K562 (cell line): ENCODE data around the gene CSN1S1. TPM values are rescaled to one million over a fixed set of nuclear protein-coding genes. Genes with fewer than 3 reads are reported as not detected.

Experiments
- ATAC-seq: fragments of 200-7000 bp; cut with Tn5 transposase; 3 replicates; pipeline ENCODE4 v1.9.1; 2020; ENCODE audit warnings: moderate library complexity
- BruUV-seq: library from RNA; stranded (reverse); fragments of 400-500 nt; replicated peaks from 2 replicates; lab custom pipeline; 2021; lab: Mats Ljungman, UMichigan
- CTCF ChIA-PET: fragments of 300-600 bp; formaldehyde crosslinking; extraction: SDS; loops from one replicate; lab custom pipeline; 2021; ENCODE audit warnings: low intra/inter-chr PET ratio; lab: Yijun Ruan, JAX
- POLR2A ChIA-PET: fragments of 300-600, 350-650 bp; sonication (Branson Sonifier 250); formaldehyde crosslinking; extraction: SDS; loops from one replicate; lab custom pipeline; 2021; ENCODE audit warnings: antibody characterized with exemption, inconsistent platforms; lab: Yijun Ruan, JAX
- DNase-seq, 4 experiments: peaks; one replicate each; pipeline versions ENCODE4 v3.0.0 to v3.0.0-alpha.2; 2011 to 2018; ENCODE audit warnings: low spot score in 3 of 4, mixed read lengths in 3 of 4; ENCODE audit errors: extremely low read depth in 1 of 4
- FAIRE-seq: peaks from 2 replicates; lab custom pipeline; 2011; peaks lifted over from hg19 to GRCh38; lab: Jason Lieb, UNC
- H2AFZ ChIP-seq: 2 replicates; pipeline ENCODE4 v1.6.0; 2011; ENCODE audit warnings: low read depth, low read length, control low read depth, inconsistent platforms
- H3K27ac ChIP-seq: fragments of 200-600 bp; 3 replicates; pipeline ENCODE4 v1.8.0; 2011; ENCODE audit warnings: low read depth, mild to moderate bottlenecking, control low read depth, inconsistent platforms, low read length, moderate library complexity, mixed read lengths; ENCODE audit errors: extremely low read depth
- H3K27me3 ChIP-seq, 2 experiments: fragments of 300-600 bp in 1 of 2; 2 replicates in 1 of 2; 3 replicates in 1 of 2; pipeline versions ENCODE4 v1.6.0 to v1.8.0; 2011; ENCODE audit warnings: inconsistent platforms in 2 of 2, low read length in 2 of 2, mild to moderate bottlenecking in 1 of 2, mixed read lengths in 1 of 2, moderate library complexity in 1 of 2; ENCODE audit not compliant: control insufficient read depth in 2 of 2, insufficient read depth in 2 of 2
- H3K36me3 ChIP-seq: fragments of 300-600 bp; 3 replicates; pipeline ENCODE4 v1.8.0; 2011; ENCODE audit warnings: mild to moderate bottlenecking, low read length, inconsistent platforms; ENCODE audit not compliant: control insufficient read depth, insufficient read depth
- H3K4me1 ChIP-seq, 2 experiments: fragments of 200-600 bp in 1 of 2; replicated peaks in 1 of 2; 2 replicates in 1 of 2; 3 replicates in 1 of 2; pipeline versions ENCODE4 v1.5.1 to v1.8.0; 2011; ENCODE audit warnings: inconsistent platforms in 2 of 2, low read length in 2 of 2, mild to moderate bottlenecking in 1 of 2, mixed read lengths in 1 of 2, moderate library complexity in 1 of 2; ENCODE audit not compliant: control insufficient read depth in 2 of 2, insufficient read depth in 2 of 2
- H3K4me2 ChIP-seq: 2 replicates; pipeline ENCODE4 v1.6.1; 2011; ENCODE audit warnings: low read length, control low read depth, inconsistent platforms, mixed read lengths; ENCODE audit not compliant: insufficient read depth
- H3K4me3 ChIP-seq: fragments of 200-600 bp; sonication (generic), shearing (Covaris generic); 2 replicates; pipeline ENCODE4 v1.5.1; 2016; ENCODE audit warnings: control low read depth, inconsistent platforms
- H3K79me2 ChIP-seq: fragments of 200-600 bp; 3 replicates; pipeline ENCODE4 v1.8.0; 2011; ENCODE audit warnings: low read length, inconsistent platforms; ENCODE audit not compliant: control insufficient read depth, insufficient read depth
- H3K9ac ChIP-seq, 2 experiments: 2 replicates each; pipeline versions ENCODE4 v1.6.0 to v1.6.1; 2011; ENCODE audit warnings: low read depth in 2 of 2, low read length in 2 of 2, control low read depth in 1 of 2, inconsistent platforms in 1 of 2, mild to moderate bottlenecking in 1 of 2, mixed read lengths in 1 of 2; ENCODE audit not compliant: insufficient read depth in 1 of 2
- H3K9me1 ChIP-seq: one replicate; pipeline ENCODE4 v1.6.0; 2011; ENCODE audit warnings: inconsistent platforms, mild to moderate bottlenecking, low read length, moderate library complexity; ENCODE audit not compliant: control insufficient read depth, insufficient read depth
- H3K9me3 ChIP-seq: replicated peaks from 2 replicates; pipeline ENCODE4 v1.5.1; 2011; ENCODE audit warnings: low read depth, low read length, inconsistent platforms; ENCODE audit not compliant: control insufficient read depth, insufficient read depth
- H4K20me1 ChIP-seq: replicated peaks from 2 replicates; pipeline ENCODE4 v1.6.1; 2011; ENCODE audit warnings: low read length, inconsistent platforms, mixed read lengths; ENCODE audit not compliant: control insufficient read depth, insufficient read depth
- ARID1B ChIP-seq: fragments of 450-650 bp; IDR thresholded peaks from 2 replicates; pipeline ENCODE4 v1.6.1; 2016; ENCODE audit warnings: antibody characterized with exemption, mild to moderate bottlenecking, inconsistent platforms
- BRD9 ChIP-seq: fragments of 450-650 bp; IDR thresholded peaks from 2 replicates; pipeline ENCODE4 v1.6.1; 2018; ENCODE audit warnings: low read depth; ENCODE audit not compliant: partially characterized antibody
- DMBX1 ChIP-seq: fragments of 250-450 bp; sonication (Bioruptor Pico); IDR thresholded peaks from 2 replicates; pipeline ENCODE4 v1.8.0; 2022; ENCODE audit warnings: inconsistent platforms, mild to moderate bottlenecking, moderate library complexity, borderline replicate concordance
- HCFC1 ChIP-seq: IDR thresholded peaks from 2 replicates; pipeline ENCODE4 v1.6.1; 2012; ENCODE audit warnings: low read depth, low read length, improper control_type of control experiment
- IRF2 ChIP-seq: sonication (generic); formaldehyde crosslinking; IDR thresholded peaks from 2 replicates; pipeline ENCODE4 v1.8.1; 2022; ENCODE audit warnings: mild to moderate bottlenecking, missing genetic modification reagents
- KHSRP ChIP-seq: fragments of 450-650 bp; IDR thresholded peaks from 2 replicates; pipeline ENCODE4 v1.6.1; 2017
- MECOM ChIP-seq: fragments of 250-450 bp; sonication (Bioruptor Pico); IDR thresholded peaks from 2 replicates; pipeline ENCODE4 v1.8.0; 2022; ENCODE audit warnings: inconsistent platforms
- NCOA2 ChIP-seq, 2 experiments: fragments of 450-650 bp; IDR thresholded peaks; 2 replicates each; pipeline ENCODE4 v1.6.1; 2018; ENCODE audit warnings: mild to moderate bottlenecking in 2 of 2, moderate library complexity in 1 of 2; ENCODE audit not compliant: partially characterized antibody in 2 of 2
- POU5F1 ChIP-seq: fragments of 150-350 bp; IDR thresholded peaks from 2 replicates; pipeline ENCODE4 v1.6.1; 2014; ENCODE audit warnings: borderline replicate concordance, low read length, low read depth, mild to moderate bottlenecking; ENCODE audit not compliant: partially characterized antibody
- SAFB2 ChIP-seq: fragments of 200-400 bp; formaldehyde crosslinking; IDR thresholded peaks from 2 replicates; pipeline ENCODE4 v1.6.1; 2018; ENCODE audit warnings: borderline replicate concordance, low read length, low read depth, moderate library complexity; ENCODE audit not compliant: severe bottlenecking
- STAT5A ChIP-seq: IDR thresholded peaks from 2 replicates; pipeline ENCODE4 v1.6.1; 2012; ENCODE audit warnings: low read length, inconsistent platforms, borderline replicate concordance
- TGIF2 ChIP-seq: sonication (generic); formaldehyde crosslinking; IDR thresholded peaks from 2 replicates; pipeline ENCODE4 v1.8.1; 2022; ENCODE audit warnings: mild to moderate bottlenecking, missing genetic modification reagents, moderate library complexity
- XRCC4 ChIP-seq: IDR thresholded peaks from one replicate; pipeline ENCODE4 v1.6.1; 2011; ENCODE audit not compliant: insufficient read depth, insufficient read length; ENCODE audit errors: extremely low read depth
- ZNF23 ChIP-seq: fragments of 250-450 bp; sonication (Bioruptor Pico); IDR thresholded peaks from 2 replicates; pipeline ENCODE4 v1.4.0; 2020; ENCODE audit warnings: mild to moderate bottlenecking
- WGBS: fragments of 100-300 bp; shearing (Covaris generic); methylation state at CpG from one replicate; pipeline ENCODE4 v1.1.6; 2016; ENCODE audit warnings: low coverage, mixed read lengths; ENCODE audit not compliant: insufficient coverage; ENCODE audit errors: missing lambda C conversion rate; 5-methylcytosine and 5-hydroxymethylcytosine counted together
- in situ Hi-C: fragments of 300-500 bp; cut with MboI; formaldehyde crosslinking; loops from 4 replicates; pipeline ENCODE4 v1.15.0; 2018; ENCODE audit warnings: inconsistent platforms, mixed read lengths
- intact Hi-C: fragments of 100-400 bp; cut with micrococcal nuclease; formaldehyde crosslinking; loops from 2 replicates; pipeline ENCODE4 v1.14.2; 2022
- polyA plus RNA-seq, 8 experiments: library from polyadenylated mRNA; depleted of rRNA in 4 of 8; stranded (reverse) in 5 of 8; unstranded in 3 of 8; fragments of >200 nt; fragmentation: Nextera tagmentation in 2 of 8; fragmentation: Illumina TruSeq in 1 of 8; extraction: Ambion mirVana in 2 of 8; extraction: Trizol in 1 of 8; gene quantifications; 2 replicates each; pipeline versions ENCODE4 v1.2.1 to v1.2.3, GENCODE V29; 2011 to 2014; ENCODE audit warnings: inconsistent platforms in 1 of 8, missing spikeins in 1 of 8
- total RNA-seq, 7 experiments: library from RNA; depleted of rRNA in 6 of 7; stranded (reverse); fragments of >200 nt in 6 of 7; fragmentation: Illumina TruSeq in 2 of 7; extraction: Trizol in 2 of 7; gene quantifications; 2 replicates each; pipeline versions ENCODE4 v1.2.1 to v1.2.3, GENCODE V29; 2011 to 2021; ENCODE audit warnings: low replicate concordance in 1 of 7

The CSN1S1 gene
- total and polyA plus RNA-seq, 9 of the 15 experiments (the other 6 are each of a cell fraction or from before 2014, with no cell fraction given): not detected

GRCh38 chr4:69991016-69991415 is 60.1 kb downstream of the CSN1S1 start:
- intact Hi-C loops: no loop called here
- no peaks in the 10 kb centered on the region for H3K9me3 ChIP-seq
- H3K4me3 ChIP-seq: no peak overlapping the region
- no peaks in the 10 kb centered on the region for H4K20me1 ChIP-seq
- H2AFZ ChIP-seq: no peak overlapping the region
- no peaks in the 10 kb centered on the region for H3K9me1 ChIP-seq
- ATAC-seq (no peak), DNase-seq (no peak), FAIRE-seq (no peak)
- no peak overlapping the region for H3K4me2 ChIP-seq
- H3K79me2 ChIP-seq: no peaks in the 10 kb centered on the region
- H3K36me3 ChIP-seq: no peaks in the 10 kb centered on the region
- no peaks in the 10 kb centered on the region for H3K4me1 ChIP-seq
- ChIA-PET CTCF (no interaction called here), POLR2A (no interaction called here)
- H3K9ac ChIP-seq: no peak overlapping the region
- WGBS: 2% methylated on average over 4 of the region's 4 CpGs
- in situ Hi-C loops: no loop called here
- H3K27me3 ChIP-seq: no peaks in the 10 kb centered on the region
- no peak overlapping the region for H3K27ac ChIP-seq
- no TSS peak for BruUV-seq
- no peak for TF ChIP-seq KHSRP
- TF ChIP-seq NCOA2 (IDR thresholded peaks at IDR 0.05; ENCODE audit: partially characterized antibody in 2 of 2): no peak
- no peak for TF ChIP-seq DMBX1
- TF ChIP-seq TGIF2 (CRISPR knock-in tag): no peak
- no peak for TF ChIP-seq IRF2 (CRISPR knock-in tag)
- no peak for TF ChIP-seq XRCC4
- no peak for TF ChIP-seq ARID1B
- TF ChIP-seq POU5F1: no peak
- no peak for TF ChIP-seq BRD9
- TF ChIP-seq STAT5A: no peak
- TF ChIP-seq SAFB2: no peak
- no peak for TF ChIP-seq ZNF23 (CRISPR knock-in tag)
- TF ChIP-seq MECOM (CRISPR knock-in tag): no peak
- no peak for TF ChIP-seq HCFC1
